HG03280 (cell line): Measurements from ENCODE around the gene DCAF16.

Source experiments
- ATAC-seq: cut with Tn5 transposase; IDR thresholded peaks from one replicate; pipeline ENCODE4 v1.9.1; 2021; ENCODE audit warnings: mild to moderate bottlenecking, moderate library complexity; ENCODE audit not compliant: unreplicated experiment

The DCAF16 gene

DNA sequence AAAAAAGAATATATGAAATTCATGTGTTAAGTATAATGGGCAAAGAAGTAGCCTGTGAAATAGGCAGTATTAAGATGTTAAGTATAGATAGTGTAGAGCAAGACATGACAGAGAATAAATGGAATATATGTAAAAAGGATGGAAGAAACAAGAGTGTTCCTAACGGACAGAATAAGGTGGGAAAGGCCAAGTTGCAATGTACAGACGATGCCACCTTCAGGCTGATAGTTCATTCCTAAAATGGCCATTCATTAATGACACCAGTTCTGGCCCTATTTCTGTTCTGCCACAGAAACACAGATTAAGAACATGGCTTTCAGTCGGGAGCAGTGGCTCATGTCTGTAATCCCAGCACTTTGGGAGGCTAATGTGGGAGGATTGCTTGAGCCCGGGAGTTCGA, 24.7 kb downstream of the DCAF16 start:
- ATAC-seq = no peak

DNA sequence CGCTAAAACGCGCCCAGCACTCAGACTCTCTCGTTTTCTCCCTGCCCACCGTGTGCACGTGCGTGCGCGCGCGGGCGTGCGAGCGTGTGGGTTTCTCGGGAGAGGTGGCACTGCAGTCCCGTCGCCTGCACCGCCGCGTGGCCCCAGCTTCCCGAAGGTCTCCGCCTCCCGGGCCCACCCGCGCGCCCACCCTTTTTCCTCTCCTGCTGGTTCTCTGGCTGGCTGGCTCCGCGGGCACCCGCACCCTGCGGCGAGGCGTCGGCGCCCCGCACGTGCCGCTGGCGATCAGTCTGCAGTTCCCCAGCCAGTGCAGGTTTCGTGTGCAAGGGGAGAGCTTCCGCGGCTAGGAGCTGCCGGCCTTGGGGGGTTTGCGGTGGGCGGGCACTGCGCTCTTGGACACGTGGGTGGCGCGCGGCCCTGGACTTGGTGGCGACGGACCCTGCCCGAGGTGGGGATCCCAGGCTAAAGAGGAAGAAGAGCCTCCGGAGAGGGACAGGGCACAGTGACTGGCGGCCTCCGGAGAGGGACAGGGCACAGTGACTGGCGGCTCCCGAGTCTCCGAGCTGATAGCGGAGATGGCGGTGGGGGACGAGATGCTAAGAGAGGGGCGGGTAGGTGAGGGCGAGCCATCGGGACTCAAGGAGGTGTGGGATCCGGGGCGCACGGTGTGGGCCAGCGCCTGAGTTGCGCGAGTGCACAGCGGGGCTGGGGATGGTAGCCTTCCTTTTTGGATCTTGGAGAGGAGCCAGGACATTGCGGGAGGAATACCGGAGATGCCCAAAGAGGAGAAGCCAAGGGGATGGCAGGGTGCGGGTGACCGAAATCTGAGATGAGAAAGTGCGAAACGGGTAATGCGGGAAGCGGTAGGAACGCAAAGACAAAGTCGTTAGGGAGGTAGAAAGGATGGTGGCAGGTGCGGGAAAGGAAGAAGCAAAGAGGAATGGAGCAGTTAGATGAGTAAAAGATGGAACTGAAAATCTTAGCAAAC, 29.0 kb downstream of the DCAF16 start, which contains the start of gene FAM184B:
TSS of gene FAM184B (minus strand) at position 322 of the 988 bp plus-strand sequence. CDS start 322 bp downstream, outside the sequence.
- no peak for ATAC-seq

DNA sequence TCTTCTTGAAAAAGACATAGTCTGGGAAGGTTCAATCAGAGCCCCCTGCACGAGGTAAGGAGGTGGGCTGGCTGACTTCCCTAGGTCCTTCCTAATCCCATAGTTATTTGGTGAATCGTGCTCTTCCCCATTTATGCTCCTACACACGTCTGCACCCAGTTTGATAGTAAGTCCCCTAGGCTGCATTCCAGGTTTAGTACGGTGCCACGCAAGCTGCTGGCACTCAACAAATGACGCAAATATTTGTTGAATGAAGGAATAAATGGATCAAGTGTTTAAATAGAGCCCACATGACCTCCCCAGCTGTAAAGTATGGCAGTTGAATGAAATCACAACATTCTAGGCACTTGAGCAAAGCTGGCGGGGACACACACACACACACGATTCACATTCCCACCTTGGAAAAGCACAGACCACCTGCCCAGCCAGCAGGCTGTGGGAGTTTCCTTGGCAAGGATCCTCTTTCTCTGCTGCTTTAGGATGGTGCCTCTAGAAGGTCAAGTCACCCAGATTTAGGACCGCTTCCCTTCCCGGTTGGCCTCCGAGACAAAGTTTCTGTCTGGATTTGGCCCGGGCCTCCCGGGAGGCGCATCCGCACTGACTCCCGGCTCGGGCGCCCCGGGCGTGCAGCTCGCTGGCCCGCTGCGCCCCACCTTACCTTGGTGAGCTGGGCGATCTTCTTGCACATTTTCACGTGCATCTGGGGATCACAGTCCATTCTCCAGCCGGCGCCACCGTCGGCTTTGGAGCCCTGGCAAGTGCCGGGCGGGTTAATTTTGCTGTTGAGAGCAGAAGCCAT, 29.9 kb downstream of the DCAF16 start:
- no peak for ATAC-seq

DNA sequence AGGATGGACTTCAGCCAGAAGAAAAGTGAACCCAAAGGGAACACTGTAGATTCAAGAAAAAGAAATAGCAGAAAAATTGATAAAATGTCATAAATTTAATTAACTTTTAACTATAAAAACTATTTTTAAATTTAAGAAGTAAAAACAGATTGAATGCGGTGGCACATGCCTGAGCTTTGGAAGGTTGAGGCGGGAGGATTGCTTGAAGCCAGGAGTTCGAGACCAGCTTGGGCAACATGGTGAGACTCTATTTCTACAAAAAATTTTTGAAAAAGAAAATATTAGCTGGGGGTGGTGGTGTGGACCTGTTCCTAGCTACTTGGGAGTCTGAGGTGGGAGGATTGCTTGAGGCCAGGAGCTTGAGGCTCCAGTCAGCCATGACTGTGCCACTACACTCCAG, 32.1 kb downstream of the DCAF16 start:
- ATAC-seq = no peak

DNA sequence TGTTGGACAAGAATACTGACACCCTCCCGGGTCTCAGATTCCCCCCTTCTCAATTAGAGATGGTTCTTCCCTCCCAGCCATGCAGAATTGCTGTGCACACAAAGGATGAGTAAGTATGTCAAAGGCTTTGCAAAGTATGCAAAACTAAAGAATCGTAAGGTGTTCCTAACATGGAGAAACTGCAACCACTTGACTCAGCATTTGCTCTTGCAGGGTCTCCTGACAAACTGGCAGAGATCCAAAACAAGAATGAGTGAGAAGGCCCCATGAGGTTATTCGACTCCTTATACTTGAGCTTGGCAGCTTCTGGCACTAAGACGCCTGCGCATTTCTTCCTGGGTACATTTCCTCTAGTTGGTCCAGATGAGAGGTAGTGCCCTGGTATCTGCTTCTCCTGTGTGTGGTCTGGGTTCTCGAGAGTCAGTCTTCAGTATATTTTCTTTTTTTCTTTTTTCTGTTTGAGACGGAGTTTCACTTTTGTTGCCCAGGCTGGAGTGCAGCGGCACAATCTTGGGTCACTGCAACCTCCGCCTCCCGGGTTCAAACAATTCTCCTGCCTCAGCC, 37.3 kb downstream of the DCAF16 start:
- ATAC-seq = no peak

DNA sequence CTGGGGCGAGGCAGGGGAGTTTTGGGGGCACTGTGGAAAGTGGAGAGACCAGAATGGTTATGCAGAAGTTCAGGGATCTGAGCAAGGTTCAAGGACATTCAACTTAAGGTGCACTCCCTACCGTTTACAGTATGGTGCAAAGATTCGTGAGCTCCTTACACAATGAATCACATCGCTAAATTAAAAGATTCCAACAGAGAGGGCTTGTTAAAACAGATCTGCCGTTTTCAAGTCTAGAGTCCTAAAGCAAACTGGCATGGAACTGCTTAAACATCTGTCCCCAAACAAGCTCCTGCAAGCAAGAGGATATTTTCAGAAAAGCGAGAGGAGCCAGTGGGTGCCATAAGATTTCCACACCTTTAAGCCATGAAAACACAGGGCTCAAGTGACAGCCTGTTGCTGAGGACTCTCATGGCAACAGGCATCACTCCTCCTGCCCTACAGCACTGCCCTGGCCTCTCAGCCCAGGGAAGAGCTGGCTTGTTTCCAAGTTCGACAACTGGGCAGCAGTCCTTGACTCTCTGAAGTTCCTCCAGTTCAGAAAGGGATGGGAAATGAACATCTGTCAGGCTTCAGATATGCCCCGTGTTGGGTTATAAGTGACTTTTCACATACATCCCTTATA, 39.2 kb downstream of the DCAF16 start:
- no peak for ATAC-seq

DNA sequence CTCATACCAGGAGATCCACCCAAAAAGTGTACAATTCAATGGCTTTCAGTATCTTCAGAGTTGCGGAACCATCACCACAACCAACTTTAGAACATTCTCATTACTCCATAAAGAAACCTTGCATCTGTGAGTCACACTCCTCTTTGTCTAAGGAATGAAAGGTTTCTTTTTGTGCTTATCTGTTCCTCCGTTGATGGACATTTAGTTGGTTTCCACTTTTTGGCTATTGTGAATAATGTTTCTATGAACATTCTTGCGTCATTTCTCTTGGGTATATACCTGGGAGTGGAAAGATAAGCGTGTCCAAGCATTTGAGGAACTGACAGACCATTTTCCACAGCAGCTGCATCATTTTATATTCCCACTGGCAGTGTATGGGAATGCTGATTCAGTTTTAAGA, 39.7 kb downstream of the DCAF16 start:
- ATAC-seq = no peak

DNA sequence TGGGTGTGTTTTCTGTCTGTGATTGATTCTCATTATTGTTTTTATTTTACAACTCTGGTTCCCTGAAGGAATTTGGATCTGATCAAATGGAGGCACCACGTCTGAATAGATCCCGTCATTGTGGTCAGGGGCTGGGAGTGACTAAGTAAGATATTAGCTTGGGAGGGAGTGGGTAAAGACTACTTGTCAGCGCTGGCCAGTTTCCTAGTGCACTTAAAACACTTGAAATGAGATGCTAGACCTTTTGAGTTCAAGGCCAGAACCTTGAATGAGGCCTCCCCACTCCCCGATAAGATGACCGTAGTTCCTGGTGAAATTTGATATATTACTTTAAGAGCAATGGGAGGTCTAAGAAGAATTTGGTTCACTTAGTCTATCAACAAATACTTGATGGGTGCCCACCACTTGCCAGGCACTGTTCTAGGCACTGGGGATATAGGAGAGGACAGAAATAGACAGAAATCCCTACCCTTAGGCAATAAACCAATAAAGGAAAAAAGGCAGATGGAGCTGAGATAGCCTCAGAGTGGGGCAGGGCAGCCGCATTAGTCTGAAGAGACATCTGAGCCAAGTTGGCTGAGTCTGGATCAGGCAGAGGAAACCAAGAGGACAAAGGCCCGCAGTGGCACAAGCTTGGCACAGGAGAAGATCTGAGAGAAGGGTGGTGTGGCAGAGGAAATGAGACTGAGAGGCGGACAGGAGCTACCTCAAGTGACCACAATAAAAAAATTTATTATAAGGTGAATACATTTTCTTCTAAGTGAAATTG, 41.0 kb downstream of the DCAF16 start:
- ATAC-seq = no peak

DNA sequence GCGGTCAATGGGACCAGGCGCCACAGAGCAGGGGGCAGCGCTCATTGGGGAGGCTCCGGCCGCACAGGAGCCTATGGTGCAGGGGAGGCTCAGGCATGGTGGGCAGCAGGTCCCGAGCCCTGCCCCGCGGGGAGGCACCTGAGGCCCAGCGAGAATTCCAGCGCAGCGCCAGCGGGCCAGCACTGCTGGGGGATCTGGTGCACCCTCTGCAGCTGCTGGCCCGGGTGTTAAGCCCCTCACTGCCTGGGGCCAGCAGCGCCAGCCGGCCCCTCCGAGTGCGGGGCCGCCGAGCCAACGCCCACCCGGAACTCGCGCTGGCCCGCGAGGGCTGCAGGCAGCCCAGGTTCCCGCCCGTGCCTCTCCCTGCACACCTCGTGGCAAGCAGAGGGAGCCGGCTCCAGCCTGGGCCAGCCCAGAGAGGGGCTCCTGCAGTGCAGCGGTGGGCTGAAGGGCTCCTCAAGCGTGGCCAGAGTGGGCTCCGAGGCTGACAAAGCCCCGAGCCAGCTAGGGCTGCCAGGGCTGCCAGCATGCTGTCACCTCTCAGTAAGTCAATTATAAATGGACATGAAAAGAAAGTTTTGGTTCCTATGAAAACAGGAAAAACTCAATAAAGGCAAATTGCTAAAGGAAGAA, 43.6 kb downstream of the DCAF16 start:
- no peak for ATAC-seq

DNA sequence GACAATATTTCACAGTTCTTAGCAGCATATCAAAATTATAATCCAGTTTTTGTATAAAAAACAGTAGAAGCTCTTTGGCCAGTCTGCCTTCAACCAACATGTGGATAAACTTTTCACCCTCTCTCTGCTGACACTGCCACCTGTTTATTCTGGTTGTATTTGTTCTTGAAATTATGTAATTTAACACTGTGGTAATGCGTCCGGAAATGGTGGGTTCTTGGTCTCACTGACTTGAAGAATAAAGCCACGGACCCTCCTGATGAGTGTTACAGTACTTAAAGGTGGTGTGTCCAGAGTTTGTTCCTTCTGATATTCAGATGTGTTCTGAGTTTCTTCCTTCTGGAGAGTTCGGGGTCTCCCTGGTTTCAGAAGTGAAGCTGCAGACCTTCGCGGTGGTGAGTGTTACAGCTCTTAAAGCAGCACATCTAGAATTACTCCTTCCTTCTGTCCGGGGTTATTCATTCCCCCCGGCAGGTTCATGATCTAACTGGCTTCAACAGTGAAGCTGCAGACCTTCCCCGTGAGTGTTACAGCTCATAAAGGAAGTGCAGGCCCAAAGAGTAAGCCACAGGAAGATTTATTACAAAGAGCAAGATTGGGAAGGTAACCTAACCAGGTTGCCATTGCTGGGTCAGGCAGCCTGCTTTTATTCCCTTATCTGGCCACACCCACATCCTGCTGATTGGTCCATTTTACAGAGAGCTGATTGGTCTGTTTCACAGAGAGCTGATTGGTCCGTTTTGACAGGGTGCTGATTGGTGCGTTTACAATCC, 44.9 kb downstream of the DCAF16 start:
- no peak for ATAC-seq

DNA sequence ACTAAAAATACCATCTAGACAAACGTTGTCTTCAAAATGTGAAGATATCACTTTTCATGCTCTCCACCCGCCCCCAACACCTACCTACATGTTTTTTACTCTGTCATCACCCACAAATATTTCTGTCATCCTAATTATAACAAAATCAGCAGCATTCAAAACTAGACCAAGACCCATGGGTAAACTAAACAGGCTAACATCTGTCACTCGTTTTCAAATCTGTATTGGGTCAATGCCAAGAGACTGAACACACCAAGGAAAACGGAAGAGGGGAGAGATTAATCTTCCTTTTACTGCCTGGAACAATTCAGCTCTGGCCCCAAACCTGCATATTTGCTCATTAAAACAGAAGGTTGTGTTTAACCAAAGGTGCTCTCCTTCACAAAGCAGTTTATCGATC, 46.6 kb downstream of the DCAF16 start:
- no peak for ATAC-seq

DNA sequence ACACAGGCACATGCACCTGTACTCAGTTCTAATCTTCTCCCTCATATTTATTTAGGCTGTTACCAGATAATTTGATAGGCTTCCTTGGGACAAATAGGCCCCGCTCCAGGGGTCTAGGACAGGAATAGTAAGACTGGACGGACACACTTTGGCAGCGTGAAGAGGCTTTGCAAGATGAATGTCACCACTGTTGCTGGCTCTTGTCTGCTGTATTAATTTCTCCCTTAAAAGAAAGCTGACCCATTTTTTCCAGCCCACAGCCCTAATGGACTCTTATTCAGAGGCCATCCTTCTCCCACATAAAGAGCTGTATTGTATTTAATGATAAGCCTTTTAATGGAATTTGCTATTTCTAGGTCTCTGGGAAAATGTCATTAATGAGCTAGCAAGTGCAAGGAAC, 47.1 kb downstream of the DCAF16 start:
- ATAC-seq = no peak

DNA sequence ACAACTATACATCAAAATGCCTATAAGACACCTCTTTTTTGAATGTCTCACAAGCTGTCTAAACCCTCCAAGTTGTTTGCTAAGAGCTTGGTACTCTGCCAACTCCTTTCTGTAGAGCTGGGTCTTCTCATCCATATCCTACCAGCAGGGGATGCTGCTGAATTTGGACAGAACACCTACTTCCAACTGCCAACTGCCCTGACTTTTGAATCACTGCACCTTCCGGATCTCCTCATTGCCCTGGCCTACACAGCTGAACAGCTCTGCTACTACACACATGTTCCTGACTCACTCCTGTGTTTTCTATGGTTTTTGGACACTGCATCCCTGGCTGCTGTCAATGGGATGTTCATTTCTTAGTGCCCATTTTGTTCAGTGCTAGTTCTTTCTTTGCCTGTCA, 47.8 kb downstream of the DCAF16 start:
- ATAC-seq = no peak

DNA sequence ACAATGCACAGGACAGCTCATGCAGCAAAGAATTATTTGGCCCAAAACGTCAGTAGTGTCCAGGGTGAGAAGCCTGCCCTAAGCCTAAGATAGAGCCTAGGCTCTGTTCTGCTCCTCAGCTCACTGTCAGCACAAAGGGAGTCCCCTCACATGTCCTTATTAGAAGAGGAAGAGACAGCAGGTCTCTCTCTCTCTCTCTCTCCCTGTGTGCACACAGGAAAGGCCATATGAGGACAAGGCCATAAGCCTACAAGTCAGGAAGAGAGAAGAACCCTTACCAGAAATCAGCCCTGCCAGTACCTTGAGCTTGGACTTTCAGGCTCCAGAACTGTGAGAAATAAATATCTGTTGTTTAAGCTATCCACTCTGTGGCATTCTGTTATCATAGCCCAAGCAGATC, 49.5 kb downstream of the DCAF16 start:
- no peak for ATAC-seq

DNA sequence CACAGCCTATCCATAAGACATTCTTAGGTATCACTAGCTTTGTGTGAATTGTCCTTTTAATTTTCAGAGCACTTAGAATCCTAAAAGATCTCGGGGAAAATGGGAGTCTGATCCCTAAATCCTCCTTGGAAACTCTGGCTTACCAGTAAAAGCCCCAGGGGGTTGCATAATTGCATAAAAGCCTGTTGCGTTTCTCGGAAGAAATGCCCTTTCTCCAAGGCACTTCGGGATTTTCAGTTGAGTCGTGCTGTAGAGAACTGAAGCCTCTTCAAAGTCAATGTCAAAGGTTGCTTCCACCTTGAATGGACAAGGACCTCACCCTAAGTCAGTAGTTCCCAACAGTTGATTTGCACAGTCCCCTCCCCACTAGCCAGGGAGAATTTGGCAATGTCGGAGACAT, 49.9 kb downstream of the DCAF16 start:
- ATAC-seq = no peak

DNA sequence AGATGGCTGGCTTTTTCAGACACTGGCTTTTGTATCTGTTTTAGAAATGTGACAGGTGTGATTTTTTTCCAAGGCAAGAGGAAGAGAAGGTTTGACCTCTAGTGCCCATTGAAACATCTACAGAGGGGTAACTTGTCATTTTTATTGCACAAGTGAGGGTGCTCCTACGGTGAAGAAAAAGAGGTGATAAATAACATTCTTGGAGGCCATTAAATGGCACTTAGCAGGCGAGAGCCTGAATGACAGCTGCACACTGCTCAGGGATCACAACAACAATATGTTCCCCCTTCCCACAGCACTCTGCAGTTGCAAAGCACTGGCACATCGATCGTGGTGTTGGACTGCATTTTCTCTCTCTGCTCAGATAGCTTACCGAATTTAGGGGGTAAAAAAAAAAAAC, 52.1 kb downstream of the DCAF16 start:
- ATAC-seq = no peak

DNA sequence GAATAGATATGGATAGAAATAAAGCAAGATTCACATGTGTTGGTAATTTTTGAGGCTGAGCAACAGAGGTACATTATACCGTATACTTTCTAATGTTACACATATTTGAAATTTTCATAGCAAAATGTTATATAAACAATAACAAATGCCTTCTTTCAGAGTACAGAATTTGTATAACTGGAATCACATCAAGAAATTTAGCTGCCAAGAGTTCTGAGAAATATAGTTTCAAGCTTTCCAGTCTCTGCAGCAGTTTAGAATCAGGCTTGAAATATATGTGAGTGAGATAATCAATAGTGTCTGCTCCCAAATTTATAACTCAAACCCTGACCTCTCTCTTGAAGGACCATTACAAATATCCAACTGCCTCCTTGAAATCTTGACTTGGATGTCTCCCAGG, 52.9 kb downstream of the DCAF16 start:
- ATAC-seq = no peak

DNA sequence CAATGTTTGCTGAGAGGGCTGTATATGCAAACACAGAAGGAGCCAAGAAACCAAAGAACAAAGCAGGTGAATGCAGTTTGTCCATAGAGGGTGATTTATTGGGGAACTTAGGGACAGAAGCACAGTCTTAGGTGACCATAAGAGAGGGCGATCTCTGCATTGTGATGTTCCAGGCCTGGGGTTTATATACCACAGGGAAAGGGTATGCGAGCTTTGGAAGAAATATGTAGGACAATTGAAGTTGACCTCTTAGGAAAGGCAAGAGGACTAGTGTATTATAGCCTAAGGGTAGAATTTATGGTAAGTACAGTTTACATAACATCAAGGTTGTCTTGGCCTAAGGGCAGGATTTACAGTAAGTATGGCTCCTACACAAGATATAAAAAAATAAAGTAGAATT, 56.9 kb downstream of the DCAF16 start:
- ATAC-seq = no peak
